ENCODE data around the gene RARRES2. TPM values are rescaled to one million over a fixed set of nuclear protein-coding genes. Genes with fewer than 3 reads are reported as not detected.
A peak's percentile ranks its signal among the peaks of the same experiment; 100 is the strongest.

RARRES2 gene
- total RNA-seq, 1 donor, result 26.1 TPM

- Histone ChIP-seq H3K9me3 (ENCODE audit: low read depth, low read length) (no peaks in the 10 kb centered on the region), H3K79me2 (ENCODE audit: insufficient read depth, low read length) (no peaks in the 10 kb centered on the region), H2AFZ (ENCODE audit: low read length) (peak overlapping the region; percentile 25), H4K20me1 (ENCODE audit: insufficient read depth, low read length) (no peaks in the 10 kb centered on the region), H3K4me3 (ENCODE audit: insufficient read depth, low read length) (no peak overlapping the region), H3K4me2 (ENCODE audit: insufficient read depth, low read length) (no peak overlapping the region), H3K27ac (ENCODE audit: low read depth, low read length) (no peak overlapping the region), H3K4me1 (ENCODE audit: insufficient read depth, low read length) (peaks cover 6% of the 10 kb centered on the region), H3K27me3 (ENCODE audit: insufficient read depth, low read length) (no peaks in the 10 kb centered on the region), H3K36me3 (ENCODE audit: insufficient read depth, low read length) (no peaks in the 10 kb centered on the region)
- no peak for TF ChIP-seq CTCF (IDR thresholded peaks at IDR 0.05; ENCODE audit: extremely low read depth, low read depth, low read length)
- no peak for DNase-seq (ENCODE audit: insufficient read length, low spot score, missing footprints)
Observed at GRCh38 chr7:150357270-150357669, 15.8 kb upstream of the RARRES2 start.

GRCh38 chr7:150356265-150356897 lies 15.0 kb upstream of the RARRES2 start:
- H3K27ac ChIP-seq (ENCODE audit: low read depth, low read length), result no peak overlapping the region
- H3K36me3 ChIP-seq (ENCODE audit: insufficient read depth, low read length), result no peaks in the 10 kb centered on the region
- no peaks in the 10 kb centered on the region for H3K79me2 ChIP-seq (ENCODE audit: insufficient read depth, low read length)
- peak; percentile 72 for DNase-seq (ENCODE audit: insufficient read length, low spot score, missing footprints)
- no peak overlapping the region for H3K4me3 ChIP-seq (ENCODE audit: insufficient read depth, low read length)
- H3K4me1 ChIP-seq (ENCODE audit: insufficient read depth, low read length), result peaks cover 6% of the 10 kb centered on the region
- peak; percentile 75 for TF ChIP-seq CTCF (IDR thresholded peaks at IDR 0.05; ENCODE audit: extremely low read depth, low read depth, low read length)
- H4K20me1 ChIP-seq (ENCODE audit: insufficient read depth, low read length), result no peaks in the 10 kb centered on the region
- no peaks in the 10 kb centered on the region for H3K27me3 ChIP-seq (ENCODE audit: insufficient read depth, low read length)
- peak overlapping the region; percentile 42 for H2AFZ ChIP-seq (ENCODE audit: low read length)
- H3K4me2 ChIP-seq (ENCODE audit: insufficient read depth, low read length), result peak overlapping the region; percentile 21
- no peaks in the 10 kb centered on the region for H3K9me3 ChIP-seq (ENCODE audit: low read depth, low read length)

- no peaks in the 10 kb centered on the region for H3K27me3 ChIP-seq (ENCODE audit: insufficient read depth, low read length)
- no peaks in the 10 kb centered on the region for H3K9me3 ChIP-seq (ENCODE audit: low read depth, low read length)
- peaks cover 6% of the 10 kb centered on the region for H3K4me1 ChIP-seq (ENCODE audit: insufficient read depth, low read length)
- H3K79me2 ChIP-seq (ENCODE audit: insufficient read depth, low read length), result no peaks in the 10 kb centered on the region
- H3K4me3 ChIP-seq (ENCODE audit: insufficient read depth, low read length), result no peak overlapping the region
- no peak overlapping the region for H3K4me2 ChIP-seq (ENCODE audit: insufficient read depth, low read length)
- no peaks in the 10 kb centered on the region for H3K36me3 ChIP-seq (ENCODE audit: insufficient read depth, low read length)
- H2AFZ ChIP-seq (ENCODE audit: low read length), result peak overlapping the region; percentile 82
- DNase-seq (ENCODE audit: insufficient read length, low spot score, missing footprints), result no peak
- H3K27ac ChIP-seq (ENCODE audit: low read depth, low read length), result no peak overlapping the region
- no peaks in the 10 kb centered on the region for H4K20me1 ChIP-seq (ENCODE audit: insufficient read depth, low read length)
- TF ChIP-seq CTCF (IDR thresholded peaks at IDR 0.05; ENCODE audit: extremely low read depth, low read depth, low read length), result no peak
Observed at GRCh38 chr7:150355666-150356059, 14.2 kb upstream of the RARRES2 start.

- no peak overlapping the region for H3K27ac ChIP-seq (ENCODE audit: low read depth, low read length)
- H3K79me2 ChIP-seq (ENCODE audit: insufficient read depth, low read length), result no peaks in the 10 kb centered on the region
- peaks cover 3% of the 10 kb centered on the region for H3K4me1 ChIP-seq (ENCODE audit: insufficient read depth, low read length)
- no peaks in the 10 kb centered on the region for H3K36me3 ChIP-seq (ENCODE audit: insufficient read depth, low read length)
- H3K9me3 ChIP-seq (ENCODE audit: low read depth, low read length), result no peaks in the 10 kb centered on the region
- DNase-seq (ENCODE audit: insufficient read length, low spot score, missing footprints), result no peak
- H2AFZ ChIP-seq (ENCODE audit: low read length), result no peak overlapping the region
- H3K4me3 ChIP-seq (ENCODE audit: insufficient read depth, low read length), result no peak overlapping the region
- H3K4me2 ChIP-seq (ENCODE audit: insufficient read depth, low read length), result no peak overlapping the region
- H3K27me3 ChIP-seq (ENCODE audit: insufficient read depth, low read length), result no peaks in the 10 kb centered on the region
- no peaks in the 10 kb centered on the region for H4K20me1 ChIP-seq (ENCODE audit: insufficient read depth, low read length)
- no peak for TF ChIP-seq CTCF (IDR thresholded peaks at IDR 0.05; ENCODE audit: extremely low read depth, low read depth, low read length)
Observed at GRCh38 chr7:150351587-150352194, 10.3 kb upstream of the RARRES2 start.
